Spleen (tissue), 13 donors: Measurements from ENCODE around the gene GOLGA8N. TPM values are rescaled to one million over a fixed set of nuclear protein-coding genes. Genes with fewer than 3 reads are reported as not detected.
"Not testable (repeated sequence)": the region's sequence is repeated elsewhere in the genome, so short reads cannot be mapped to it uniquely, and the experiment has no call there.

Source experiments
- DNase-seq: peaks from one replicate; pipeline ENCODE4 v3.0.0-alpha.2; 2020
- H3K27ac ChIP-seq, 8 donors: fragments of 200-600 bp; sonication (generic) in 7 of 8; 1 replicate in 4 of 8; 2 replicates in 4 of 8; pipeline versions ENCODE4 v1.5.0 to v1.8.0; 2016 to 2021; ENCODE audit warnings: inconsistent platforms in 4 of 8, mild to moderate bottlenecking in 4 of 8, moderate library complexity in 1 of 8
- H3K27me3 ChIP-seq, 7 donors: fragments of 200-600 bp; sonication (generic) in 6 of 7; replicated peaks in 1 of 7; 1 replicate in 4 of 7; 2 replicates in 3 of 7; pipeline versions ENCODE4 v1.5.0 to v1.8.0; 2016 to 2021; ENCODE audit warnings: inconsistent platforms in 3 of 7, mild to moderate bottlenecking in 1 of 7
- H3K36me3 ChIP-seq, 6 donors: fragments of 200-600 bp; sonication (generic) in 5 of 6; 1 replicate in 4 of 6; 2 replicates in 2 of 6; pipeline versions ENCODE4 v1.5.0 to v1.8.0; 2016 to 2021; ENCODE audit warnings: inconsistent platforms in 2 of 6
- H3K4me1 ChIP-seq, 6 donors: fragments of 200-600 bp; sonication (generic) in 5 of 6; 1 replicate in 3 of 6; 2 replicates in 3 of 6; pipeline versions ENCODE4 v1.5.0 to v1.8.0; 2016 to 2021; ENCODE audit warnings: inconsistent platforms in 3 of 6
- H3K4me3 ChIP-seq, 8 donors: fragments of 200-600 bp; sonication (generic) in 7 of 8; 1 replicate in 4 of 8; 2 replicates in 4 of 8; pipeline versions ENCODE4 v1.5.0 to v1.8.0; 2016 to 2021; ENCODE audit warnings: inconsistent platforms in 4 of 8, mild to moderate bottlenecking in 4 of 8, moderate library complexity in 2 of 8
- H3K9me3 ChIP-seq, 8 donors: fragments of 200-600 bp; sonication (generic) in 7 of 8; 1 replicate in 4 of 8; 2 replicates in 4 of 8; pipeline versions ENCODE4 v1.5.0 to v1.8.0; 2016 to 2021; ENCODE audit warnings: inconsistent platforms in 4 of 8
- WGBS, 5 donors: extraction: QIAGEN DNeasy Blood & Tissue Kit in 3 of 5; methylation state at CpG; one replicate each; pipeline versions ENCODE4 v1.1.5 to v1.1.7; 2013 to 2018; 5-methylcytosine and 5-hydroxymethylcytosine counted together
- intact Hi-C: fragments of 100-400 bp; cut with DNase I; formaldehyde crosslinking; loops from one replicate; pipeline ENCODE4 v1.15.0; 2023; ENCODE audit warnings: low total_unique reads
- long read RNA-seq, 2 donors: transcript quantifications; one replicate each; lab custom pipeline, GENCODE V29; 2026
- polyA plus RNA-seq, 3 donors: library from polyadenylated mRNA; stranded (reverse); fragments of 200-250 nt; gene quantifications; one replicate each; pipeline ENCODE4 v1.2.1, GENCODE V29; 2013
- total RNA-seq, 7 donors: library from RNA; depleted of rRNA in 3 of 7; stranded (reverse); fragments of >200 nt in 3 of 7; fragmentation: NEBNext Ultra II Directional in 4 of 7; extraction: Animal tissue kit (Norgen Biotek cat#: 25700) in 4 of 7; gene quantifications; one replicate each; pipeline versions ENCODE4 v1.1.0 to v1.2.1, GENCODE V29; 2016 to 2021
- donor health status: healthy with polysubstance abuse.
- donor health status: DM: no; HTN: no; CAD: no; lungs with moderate emphysema.
- donor health status: DM: no; HTN: no; CAD: no.
- donor health status: Bipolar disorder and iron deficiency.
- donor health status: healthy.
- donor health status: DM: no; HTN: no; CAD: no.
- donor health status: DM: yes; HTN: yes; CAD: no.

The GOLGA8N gene
- 10 to 100 TPM; 10.3 to 25.8 (median 14.0) TPM for total RNA-seq
- 10 to 100 TPM in 1 of 3 donors, 1 to 10 TPM in 2; 3.7 to 13.4 (median 6.8) TPM for polyA plus RNA-seq
- long read RNA-seq, donor 1, result 0 reads
- long read RNA-seq, donor 2, result 0 reads

GRCh38 chr15:32593151-32593550 is at the start of gene GOLGA8N:
Gene GOLGA8N, plus strand, starts transcription at chr15:32593456.
- H3K36me3 ChIP-seq, intact Hi-C loops, H3K27me3 ChIP-seq, H3K4me1 ChIP-seq, H3K9me3 ChIP-seq, H3K4me3 ChIP-seq, H3K27ac ChIP-seq, DNase-seq: not testable (repeated sequence)
- 84 to 95% (median 89%) methylated on average over 2 to 5 of the region's 8 CpGs; no CpG with 5 or more reads in 2 of the 5 donors for WGBS, 5 donors

GRCh38 chr15:32543456-32543855 is 49.8 kb upstream of the GOLGA8N start:
- H3K9me3 ChIP-seq, H3K27ac ChIP-seq, H3K4me1 ChIP-seq, H3K36me3 ChIP-seq, intact Hi-C loops, DNase-seq, H3K27me3 ChIP-seq, H3K4me3 ChIP-seq: not testable (repeated sequence)
- no CpG with 5 or more reads among the region's 1 CpG for WGBS, 5 donors

DNA sequence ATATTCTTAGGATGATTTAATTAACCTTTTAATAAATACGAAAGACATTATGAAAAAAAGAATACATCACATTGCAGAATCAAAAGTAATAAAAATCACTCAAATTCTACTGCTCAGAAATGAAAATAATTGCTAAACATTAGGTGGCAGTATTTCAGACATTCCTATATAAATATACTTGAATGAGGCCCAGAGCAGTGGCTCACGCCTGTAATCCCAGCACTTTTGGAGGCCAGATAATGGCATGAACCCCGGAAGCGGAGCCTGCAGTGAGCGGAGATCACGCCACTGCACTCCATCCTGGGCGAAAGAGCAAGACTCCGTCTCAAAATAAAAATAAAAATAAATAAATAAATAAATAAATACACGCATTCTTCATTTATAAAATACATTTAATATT is 48.1 kb upstream of the GOLGA8N start:
- H3K4me1 ChIP-seq, H3K27me3 ChIP-seq, H3K36me3 ChIP-seq, H3K4me3 ChIP-seq, DNase-seq, H3K9me3 ChIP-seq, intact Hi-C loops, H3K27ac ChIP-seq: not testable (repeated sequence)
- no CpG with 5 or more reads among the region's 9 CpGs for WGBS, 5 donors

DNA sequence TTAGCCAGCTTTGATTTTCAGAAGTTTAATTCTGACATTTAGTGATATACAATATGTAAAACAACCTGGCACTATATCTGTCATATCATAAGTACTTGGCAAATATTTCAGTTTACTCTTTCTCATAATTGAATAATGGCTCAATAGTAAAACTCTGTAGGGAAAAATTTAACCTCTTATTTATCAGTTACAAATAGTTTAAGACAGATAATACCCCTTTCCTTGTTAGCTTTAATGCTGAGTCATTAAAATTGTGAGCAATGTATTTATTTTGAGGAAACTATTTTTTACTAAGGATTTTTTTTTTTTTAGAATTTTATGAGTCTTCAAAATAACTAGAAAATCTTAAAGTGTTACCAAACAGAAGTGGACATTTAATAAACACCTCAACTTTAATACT is 38.7 kb upstream of the GOLGA8N start:
- H3K27ac ChIP-seq, H3K27me3 ChIP-seq, H3K9me3 ChIP-seq, H3K4me1 ChIP-seq, intact Hi-C loops, DNase-seq, H3K36me3 ChIP-seq, H3K4me3 ChIP-seq: not testable (repeated sequence)

GRCh38 chr15:32562198-32562597 is 31.1 kb upstream of the GOLGA8N start:
- H3K4me1 ChIP-seq, H3K4me3 ChIP-seq, intact Hi-C loops, H3K27ac ChIP-seq, DNase-seq, H3K27me3 ChIP-seq, H3K9me3 ChIP-seq, H3K36me3 ChIP-seq: not testable (repeated sequence)
- 80 to 98% (median 96%) methylated on average over 6 of the region's 6 CpGs for WGBS, 5 donors

- H3K4me3 ChIP-seq, H3K4me1 ChIP-seq, H3K27ac ChIP-seq, H3K27me3 ChIP-seq, intact Hi-C loops, H3K9me3 ChIP-seq, H3K36me3 ChIP-seq, DNase-seq: not testable (repeated sequence)
- WGBS, 5 donors, result 27 to 56% (median 38%) methylated on average over 1 of the region's 3 CpGs; no CpG with 5 or more reads in 1 of the 5 donors
Observed at GRCh38 chr15:32568988-32569387, 24.3 kb upstream of the GOLGA8N start.

GRCh38 chr15:32578482-32578881 is 14.8 kb upstream of the GOLGA8N start:
- H3K27me3 ChIP-seq, H3K4me1 ChIP-seq, intact Hi-C loops, DNase-seq, H3K9me3 ChIP-seq, H3K27ac ChIP-seq, H3K36me3 ChIP-seq: not testable (repeated sequence)
- WGBS, 5 donors, result 12 to 73% (median 49%) methylated on average over 1 to 2 of the region's 4 CpGs; no CpG with 5 or more reads in 1 of the 5 donors
- peak overlapping the region in 1 of 8 donors; percentile 28 for H3K4me3 ChIP-seq

DNA sequence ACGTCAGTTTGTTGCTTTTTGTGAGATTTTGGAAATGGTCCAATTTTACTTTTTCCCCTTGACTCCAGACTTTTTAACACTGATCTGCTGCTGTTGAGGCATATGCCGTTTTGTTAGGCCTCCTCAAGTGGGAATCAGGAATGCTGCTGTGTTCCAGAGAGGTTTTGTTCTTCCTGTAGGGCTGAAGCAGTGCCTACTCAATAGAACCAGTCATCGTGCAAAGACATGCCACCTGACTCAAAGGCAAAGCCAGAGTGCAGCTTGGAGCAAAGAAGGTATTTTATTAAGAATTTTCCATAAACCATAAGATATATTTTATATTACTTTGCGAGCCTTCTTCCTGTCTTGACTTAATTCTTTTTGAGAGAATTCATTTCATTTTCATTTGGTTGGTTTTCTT is 7.4 kb upstream of the GOLGA8N start:
- DNase-seq, H3K4me3 ChIP-seq, H3K9me3 ChIP-seq, intact Hi-C loops, H3K27me3 ChIP-seq, H3K27ac ChIP-seq, H3K36me3 ChIP-seq, H3K4me1 ChIP-seq: not testable (repeated sequence)
- 52 to 81% (median 77%) methylated on average over 2 to 3 of the region's 4 CpGs; no CpG with 5 or more reads in 1 of the 5 donors for WGBS, 5 donors

DNA sequence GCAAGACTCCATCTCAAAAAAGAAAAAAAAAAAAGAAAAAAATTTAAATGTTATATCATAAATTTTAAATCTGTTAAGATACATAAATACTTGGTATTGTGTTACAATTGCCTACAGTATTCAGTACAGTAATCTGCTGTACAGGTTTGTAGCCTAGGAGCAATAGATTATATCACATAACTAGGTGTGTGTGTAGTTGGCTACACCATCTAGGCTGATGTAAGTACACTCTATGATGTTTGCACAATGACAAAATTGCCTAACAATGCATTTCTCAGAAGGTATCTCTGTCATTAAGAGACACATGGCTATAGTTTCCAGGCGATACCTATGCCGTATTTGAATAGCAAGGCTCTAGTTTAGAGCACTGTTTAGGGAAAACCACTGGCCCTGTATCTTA is 16.3 kb downstream of the GOLGA8N start:
- H3K36me3 ChIP-seq, intact Hi-C loops, H3K27ac ChIP-seq, DNase-seq, H3K9me3 ChIP-seq, H3K27me3 ChIP-seq, H3K4me3 ChIP-seq: not testable (repeated sequence)
- H3K4me1 ChIP-seq, result peaks cover 0 to 15% (median 2%) of the 10 kb centered on the region in 6 donors
- WGBS, 5 donors, result 74 to 96% (median 91%) methylated on average over 2 of the region's 2 CpGs
